ENCODE measurements around the gene PRR5.

Gene PRR5

GRCh38 chr22:44693145-44693544 is 8.9 kb upstream of the PRR5 start:
- no peak for DNase-seq (ENCODE audit: low read depth)

- no peak for DNase-seq (ENCODE audit: low read depth)
Measured at GRCh38 chr22:44693756-44694155, 8.2 kb upstream of the PRR5 start.

- peak; percentile 88 for DNase-seq (ENCODE audit: low read depth)
Measured at GRCh38 chr22:44697423-44698141, 4.4 kb upstream of the PRR5 start.

- no peak for DNase-seq (ENCODE audit: low read depth)
Measured at GRCh38 chr22:44698531-44699421, 3.2 kb upstream of the PRR5 start.

- DNase-seq (ENCODE audit: low read depth), result no peak
Measured at GRCh38 chr22:44700456-44700855, 1.5 kb upstream of the PRR5 start.

GRCh38 chr22:44701187-44701790 is 715 bp upstream of the PRR5 start:
- no peak for DNase-seq (ENCODE audit: low read depth)

- no peak for DNase-seq (ENCODE audit: low read depth)
Measured at GRCh38 chr22:44702479-44703198, 635 bp downstream of the PRR5 start.

GRCh38 chr22:44703255-44703870 is 1.4 kb downstream of the PRR5 start:
- no peak for DNase-seq (ENCODE audit: low read depth)

- no peak for DNase-seq (ENCODE audit: low read depth)
Measured at GRCh38 chr22:44704159-44705021, 2.4 kb downstream of the PRR5 start.

GRCh38 chr22:44705022-44705297 is 3.0 kb downstream of the PRR5 start:
- DNase-seq (ENCODE audit: low read depth), result no peak

GRCh38 chr22:44706488-44706887 is 4.5 kb downstream of the PRR5 start:
- no peak for DNase-seq (ENCODE audit: low read depth)

- no peak for DNase-seq (ENCODE audit: low read depth)
Measured at GRCh38 chr22:44707178-44707577, 5.2 kb downstream of the PRR5 start.

- DNase-seq (ENCODE audit: low read depth), result no peak
Measured at GRCh38 chr22:44707752-44708151, 5.7 kb downstream of the PRR5 start.

GRCh38 chr22:44709881-44710392 is 7.9 kb downstream of the PRR5 start:
- DNase-seq (ENCODE audit: low read depth), result no peak

- DNase-seq (ENCODE audit: low read depth), result no peak
Measured at GRCh38 chr22:44710474-44711240, 8.7 kb downstream of the PRR5 start.

- DNase-seq (ENCODE audit: low read depth), result no peak
Measured at GRCh38 chr22:44711241-44711560, 9.2 kb downstream of the PRR5 start.

- no peak for DNase-seq (ENCODE audit: low read depth)
Measured at GRCh38 chr22:44711690-44712555, 9.9 kb downstream of the PRR5 start.

- DNase-seq (ENCODE audit: low read depth), result no peak
Measured at GRCh38 chr22:44712962-44713361, 11.0 kb downstream of the PRR5 start.

- no peak for DNase-seq (ENCODE audit: low read depth)
Measured at GRCh38 chr22:44714703-44715350, 12.8 kb downstream of the PRR5 start.

All from activated T-cell treated with anti-CD3 and anti-CD28 coated beads for 1 hour (primary cell).